ENCODE data around the gene ERC2.

DNA sequence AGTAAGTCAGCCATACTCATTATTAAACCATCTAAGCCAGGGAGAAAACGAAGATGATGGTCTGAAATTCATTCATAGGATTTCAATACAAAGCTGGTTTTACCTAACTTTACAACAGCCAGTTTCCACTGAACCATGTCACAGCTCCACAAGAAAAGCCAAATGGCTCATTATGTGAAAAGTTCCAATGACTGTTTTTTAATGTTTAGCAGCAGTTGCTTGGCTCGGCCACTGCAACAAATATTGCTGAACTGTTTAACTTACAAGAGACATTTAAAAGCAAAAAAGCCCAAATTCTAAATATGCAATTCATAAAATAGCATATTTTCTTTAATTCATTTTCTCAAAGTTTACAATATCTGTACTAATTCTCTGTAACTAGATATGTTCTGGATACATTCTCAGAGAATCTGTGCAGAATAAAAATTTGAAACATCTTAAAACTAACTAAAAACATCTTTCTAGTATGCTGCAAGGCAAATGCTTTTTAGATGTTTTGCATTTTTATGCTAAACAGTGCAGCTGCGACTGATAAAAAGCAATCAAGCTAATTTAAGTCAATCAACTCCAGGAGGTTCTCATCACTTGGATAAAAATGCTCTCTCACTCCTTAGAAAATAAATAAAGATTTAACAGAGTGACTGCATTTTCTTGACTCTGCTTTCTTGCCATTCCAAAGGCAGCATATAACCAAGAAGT lies 356.5 kb downstream of the ERC2 start:
- TF ChIP-seq, protein P1, sequence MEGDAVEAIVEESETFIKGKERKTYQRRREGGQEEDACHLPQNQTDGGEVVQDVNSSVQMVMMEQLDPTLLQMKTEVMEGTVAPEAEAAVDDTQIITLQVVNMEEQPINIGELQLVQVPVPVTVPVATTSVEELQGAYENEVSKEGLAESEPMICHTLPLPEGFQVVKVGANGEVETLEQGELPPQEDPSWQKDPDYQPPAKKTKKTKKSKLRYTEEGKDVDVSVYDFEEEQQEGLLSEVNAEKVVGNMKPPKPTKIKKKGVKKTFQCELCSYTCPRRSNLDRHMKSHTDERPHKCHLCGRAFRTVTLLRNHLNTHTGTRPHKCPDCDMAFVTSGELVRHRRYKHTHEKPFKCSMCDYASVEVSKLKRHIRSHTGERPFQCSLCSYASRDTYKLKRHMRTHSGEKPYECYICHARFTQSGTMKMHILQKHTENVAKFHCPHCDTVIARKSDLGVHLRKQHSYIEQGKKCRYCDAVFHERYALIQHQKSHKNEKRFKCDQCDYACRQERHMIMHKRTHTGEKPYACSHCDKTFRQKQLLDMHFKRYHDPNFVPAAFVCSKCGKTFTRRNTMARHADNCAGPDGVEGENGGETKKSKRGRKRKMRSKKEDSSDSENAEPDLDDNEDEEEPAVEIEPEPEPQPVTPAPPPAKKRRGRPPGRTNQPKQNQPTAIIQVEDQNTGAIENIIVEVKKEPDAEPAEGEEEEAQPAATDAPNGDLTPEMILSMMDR (IDR thresholded peaks at IDR 0.05): no peak
- no peak for TF ChIP-seq CHD2 (IDR thresholded peaks at IDR 0.05; ENCODE audit: low read length, partially characterized antibody)
